HepG2 (cell line): Measurements from ENCODE around the gene PPP2R2C. TPM values are rescaled to one million over a fixed set of nuclear protein-coding genes. Genes with fewer than 3 reads are reported as not detected.

Experiments used
- GABPB1 ChIP-seq: IDR thresholded peaks from 2 replicates; pipeline ENCODE4 v1.6.1; 2016; ENCODE audit warnings: mild to moderate bottlenecking, missing genetic modification reagents, moderate library complexity, missing compliant biosample characterization
- HOXD1 ChIP-seq: sonication (generic); formaldehyde crosslinking; IDR thresholded peaks from 2 replicates; pipeline ENCODE4 v1.5.0; 2020; ENCODE audit warnings: missing genetic modification reagents
- MYNN ChIP-seq: sonication (generic); formaldehyde crosslinking; IDR thresholded peaks from 2 replicates; pipeline ENCODE4 v1.4.0; 2020; ENCODE audit warnings: mild to moderate bottlenecking, low read depth, missing genetic modification reagents
- REPIN1 ChIP-seq: sonication (generic); formaldehyde crosslinking; IDR thresholded peaks from 2 replicates; pipeline ENCODE4 v1.8.0; 2022; ENCODE audit warnings: missing genetic modification reagents, low read depth, mild to moderate bottlenecking, borderline replicate concordance
- SALL1 ChIP-seq: sonication (generic); formaldehyde crosslinking; IDR thresholded peaks from 2 replicates; pipeline ENCODE4 v1.8.0; 2022; ENCODE audit warnings: mild to moderate bottlenecking, missing genetic modification reagents
- SOX13 ChIP-seq, 3 experiments: fragments of 450-650 bp in 1 of 3; sonication (generic) in 1 of 3; formaldehyde crosslinking in 1 of 3; IDR thresholded peaks in 2 of 3; conservative IDR thresholded peaks in 1 of 3; 2 replicates each; pipeline versions ENCODE4 v1.5.0 to v1.6.1; 2016 to 2020; ENCODE audit warnings: antibody characterized with exemption in 1 of 3, mild to moderate bottlenecking in 1 of 3, missing compliant biosample characterization in 1 of 3, missing genetic modification reagents in 1 of 3, moderate library complexity in 1 of 3
- STAG1 ChIP-seq: sonication (generic); formaldehyde crosslinking; IDR thresholded peaks from 2 replicates; pipeline ENCODE4 v1.4.0; 2020; ENCODE audit warnings: missing genetic modification reagents
- TSC22D2 ChIP-seq: sonication (generic); formaldehyde crosslinking; IDR thresholded peaks from 2 replicates; pipeline ENCODE4 v1.5.1; 2020; ENCODE audit warnings: missing genetic modification reagents, mild to moderate bottlenecking, borderline replicate concordance
- ZNF282 ChIP-seq: fragments of 450-650 bp; IDR thresholded peaks from 2 replicates; pipeline ENCODE4 v1.6.1; 2018; ENCODE audit not compliant: partially characterized antibody
- ZNF496 ChIP-seq: sonication (generic); formaldehyde crosslinking; IDR thresholded peaks from 2 replicates; pipeline ENCODE4 v1.8.1; 2023; ENCODE audit warnings: mild to moderate bottlenecking, moderate library complexity, missing genetic modification reagents; ENCODE audit not compliant: insufficient replicate concordance
- polyA plus RNA-seq, 8 experiments: library from polyadenylated mRNA; depleted of rRNA in 3 of 8; stranded (reverse) in 7 of 8; unstranded in 1 of 8; fragments of >200 nt; fragmentation: Illumina TruSeq in 4 of 8; extraction: Trizol in 4 of 8; gene quantifications; 2 replicates each; pipeline versions ENCODE4 v1.2.1 to v1.2.3, GENCODE V29; 2011 to 2016; ENCODE audit warnings: low read depth in 4 of 8, missing spikeins in 1 of 8, mixed read lengths in 1 of 8; ENCODE audit not compliant: insufficient read depth in 1 of 8
- total RNA-seq, 5 experiments: library from RNA; depleted of rRNA; stranded (reverse); fragments of >200 nt; fragmentation: Illumina TruSeq; extraction: Trizol; gene quantifications; 2 replicates each; pipeline ENCODE4 v1.2.3, GENCODE V29; 2016; ENCODE audit warnings: low read depth in 1 of 5
- TF ChIP-seq, protein P1 (sequence below): fragments of 450-650 bp; IDR thresholded peaks from 2 replicates; pipeline ENCODE4 v1.6.1; 2017
- TF ChIP-seq, protein P2 (sequence below): sonication (generic); formaldehyde crosslinking; IDR thresholded peaks from 2 replicates; pipeline ENCODE4 v1.5.0; 2020; ENCODE audit warnings: mild to moderate bottlenecking, missing genetic modification reagents, borderline replicate concordance
- TF ChIP-seq, protein P3 (sequence below): sonication (generic); formaldehyde crosslinking; IDR thresholded peaks from 2 replicates; pipeline ENCODE4 v1.9.0; 2021; ENCODE audit warnings: mild to moderate bottlenecking, missing genetic modification reagents

Gene PPP2R2C
- total and polyA plus RNA-seq, 2 of the 13 experiments (the other 11 are each of a cell fraction or from before 2014, with no cell fraction given), result 0.60 to 8.6 TPM

DNA sequence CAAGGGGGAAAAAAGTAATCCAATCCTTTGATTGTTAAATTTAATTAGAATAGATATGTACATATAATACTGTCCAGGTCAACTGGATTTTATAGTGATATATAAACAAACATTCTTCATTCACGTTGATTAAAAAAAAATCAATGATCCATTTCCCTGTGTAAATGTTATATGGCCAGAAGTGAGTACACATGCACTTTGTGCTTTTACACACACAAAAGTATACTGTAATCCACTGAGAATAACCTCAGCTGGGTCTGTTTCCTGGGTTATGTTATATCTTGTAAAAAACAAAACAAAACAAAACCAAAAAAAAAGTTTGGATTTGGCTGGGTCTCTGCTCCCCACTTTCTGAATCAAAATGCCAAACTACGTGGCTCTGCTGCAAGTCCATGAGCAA lies 151.1 kb downstream of the PPP2R2C start (continued):
- TF ChIP-seq SOX13 (IDR thresholded peaks at IDR 0.05) (no peak), SOX13 (CRISPR knock-in tag; conservative IDR thresholded peaks at IDR 0.05 in 1 of 2, IDR thresholded peaks at IDR 0.05 in 1 of 2) (peak in 1 of 2 experiments; percentile 30; a peak in 1 of 4 replicates), ZNF282 (no peak), ZNF496 (CRISPR knock-in tag) (no peak), GABPB1 (CRISPR knock-in tag) (no peak), REPIN1 (CRISPR knock-in tag) (no peak), HOXD1 (CRISPR knock-in tag) (no peak), TSC22D2 (CRISPR knock-in tag) (no peak), SALL1 (CRISPR knock-in tag) (no peak), STAG1 (no peak), MYNN (CRISPR knock-in tag) (no peak)
- TF ChIP-seq, protein P1, sequence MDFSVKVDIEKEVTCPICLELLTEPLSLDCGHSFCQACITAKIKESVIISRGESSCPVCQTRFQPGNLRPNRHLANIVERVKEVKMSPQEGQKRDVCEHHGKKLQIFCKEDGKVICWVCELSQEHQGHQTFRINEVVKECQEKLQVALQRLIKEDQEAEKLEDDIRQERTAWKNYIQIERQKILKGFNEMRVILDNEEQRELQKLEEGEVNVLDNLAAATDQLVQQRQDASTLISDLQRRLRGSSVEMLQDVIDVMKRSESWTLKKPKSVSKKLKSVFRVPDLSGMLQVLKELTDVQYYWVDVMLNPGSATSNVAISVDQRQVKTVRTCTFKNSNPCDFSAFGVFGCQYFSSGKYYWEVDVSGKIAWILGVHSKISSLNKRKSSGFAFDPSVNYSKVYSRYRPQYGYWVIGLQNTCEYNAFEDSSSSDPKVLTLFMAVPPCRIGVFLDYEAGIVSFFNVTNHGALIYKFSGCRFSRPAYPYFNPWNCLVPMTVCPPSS, result no peak
- TF ChIP-seq, protein P2, sequence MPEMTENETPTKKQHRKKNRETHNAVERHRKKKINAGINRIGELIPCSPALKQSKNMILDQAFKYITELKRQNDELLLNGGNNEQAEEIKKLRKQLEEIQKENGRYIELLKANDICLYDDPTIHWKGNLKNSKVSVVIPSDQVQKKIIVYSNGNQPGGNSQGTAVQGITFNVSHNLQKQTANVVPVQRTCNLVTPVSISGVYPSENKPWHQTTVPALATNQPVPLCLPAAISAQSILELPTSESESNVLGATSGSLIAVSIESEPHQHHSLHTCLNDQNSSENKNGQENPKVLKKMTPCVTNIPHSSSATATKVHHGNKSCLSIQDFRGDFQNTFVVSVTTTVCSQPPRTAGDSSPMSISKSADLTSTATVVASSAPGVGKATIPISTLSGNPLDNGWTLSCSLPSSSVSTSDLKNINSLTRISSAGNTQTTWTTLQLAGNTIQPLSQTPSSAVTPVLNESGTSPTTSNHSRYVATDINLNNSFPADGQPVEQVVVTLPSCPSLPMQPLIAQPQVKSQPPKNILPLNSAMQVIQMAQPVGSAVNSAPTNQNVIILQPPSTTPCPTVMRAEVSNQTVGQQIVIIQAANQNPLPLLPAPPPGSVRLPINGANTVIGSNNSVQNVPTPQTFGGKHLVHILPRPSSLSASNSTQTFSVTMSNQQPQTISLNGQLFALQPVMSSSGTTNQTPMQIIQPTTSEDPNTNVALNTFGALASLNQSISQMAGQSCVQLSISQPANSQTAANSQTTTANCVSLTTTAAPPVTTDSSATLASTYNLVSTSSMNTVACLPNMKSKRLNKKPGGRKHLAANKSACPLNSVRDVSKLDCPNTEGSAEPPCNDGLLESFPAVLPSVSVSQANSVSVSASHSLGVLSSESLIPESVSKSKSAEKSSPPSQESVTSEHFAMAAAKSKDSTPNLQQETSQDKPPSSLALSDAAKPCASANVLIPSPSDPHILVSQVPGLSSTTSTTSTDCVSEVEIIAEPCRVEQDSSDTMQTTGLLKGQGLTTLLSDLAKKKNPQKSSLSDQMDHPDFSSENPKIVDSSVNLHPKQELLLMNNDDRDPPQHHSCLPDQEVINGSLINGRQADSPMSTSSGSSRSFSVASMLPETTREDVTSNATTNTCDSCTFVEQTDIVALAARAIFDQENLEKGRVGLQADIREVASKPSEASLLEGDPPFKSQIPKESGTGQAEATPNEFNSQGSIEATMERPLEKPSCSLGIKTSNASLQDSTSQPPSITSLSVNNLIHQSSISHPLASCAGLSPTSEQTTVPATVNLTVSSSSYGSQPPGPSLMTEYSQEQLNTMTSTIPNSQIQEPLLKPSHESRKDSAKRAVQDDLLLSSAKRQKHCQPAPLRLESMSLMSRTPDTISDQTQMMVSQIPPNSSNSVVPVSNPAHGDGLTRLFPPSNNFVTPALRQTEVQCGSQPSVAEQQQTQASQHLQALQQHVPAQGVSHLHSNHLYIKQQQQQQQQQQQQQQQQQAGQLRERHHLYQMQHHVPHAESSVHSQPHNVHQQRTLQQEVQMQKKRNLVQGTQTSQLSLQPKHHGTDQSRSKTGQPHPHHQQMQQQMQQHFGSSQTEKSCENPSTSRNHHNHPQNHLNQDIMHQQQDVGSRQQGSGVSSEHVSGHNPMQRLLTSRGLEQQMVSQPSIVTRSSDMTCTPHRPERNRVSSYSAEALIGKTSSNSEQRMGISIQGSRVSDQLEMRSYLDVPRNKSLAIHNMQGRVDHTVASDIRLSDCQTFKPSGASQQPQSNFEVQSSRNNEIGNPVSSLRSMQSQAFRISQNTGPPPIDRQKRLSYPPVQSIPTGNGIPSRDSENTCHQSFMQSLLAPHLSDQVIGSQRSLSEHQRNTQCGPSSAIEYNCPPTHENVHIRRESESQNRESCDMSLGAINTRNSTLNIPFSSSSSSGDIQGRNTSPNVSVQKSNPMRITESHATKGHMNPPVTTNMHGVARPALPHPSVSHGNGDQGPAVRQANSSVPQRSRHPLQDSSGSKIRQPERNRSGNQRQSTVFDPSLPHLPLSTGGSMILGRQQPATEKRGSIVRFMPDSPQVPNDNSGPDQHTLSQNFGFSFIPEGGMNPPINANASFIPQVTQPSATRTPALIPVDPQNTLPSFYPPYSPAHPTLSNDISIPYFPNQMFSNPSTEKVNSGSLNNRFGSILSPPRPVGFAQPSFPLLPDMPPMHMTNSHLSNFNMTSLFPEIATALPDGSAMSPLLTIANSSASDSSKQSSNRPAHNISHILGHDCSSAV (CRISPR knock-in tag), result no peak
- TF ChIP-seq, protein P3, sequence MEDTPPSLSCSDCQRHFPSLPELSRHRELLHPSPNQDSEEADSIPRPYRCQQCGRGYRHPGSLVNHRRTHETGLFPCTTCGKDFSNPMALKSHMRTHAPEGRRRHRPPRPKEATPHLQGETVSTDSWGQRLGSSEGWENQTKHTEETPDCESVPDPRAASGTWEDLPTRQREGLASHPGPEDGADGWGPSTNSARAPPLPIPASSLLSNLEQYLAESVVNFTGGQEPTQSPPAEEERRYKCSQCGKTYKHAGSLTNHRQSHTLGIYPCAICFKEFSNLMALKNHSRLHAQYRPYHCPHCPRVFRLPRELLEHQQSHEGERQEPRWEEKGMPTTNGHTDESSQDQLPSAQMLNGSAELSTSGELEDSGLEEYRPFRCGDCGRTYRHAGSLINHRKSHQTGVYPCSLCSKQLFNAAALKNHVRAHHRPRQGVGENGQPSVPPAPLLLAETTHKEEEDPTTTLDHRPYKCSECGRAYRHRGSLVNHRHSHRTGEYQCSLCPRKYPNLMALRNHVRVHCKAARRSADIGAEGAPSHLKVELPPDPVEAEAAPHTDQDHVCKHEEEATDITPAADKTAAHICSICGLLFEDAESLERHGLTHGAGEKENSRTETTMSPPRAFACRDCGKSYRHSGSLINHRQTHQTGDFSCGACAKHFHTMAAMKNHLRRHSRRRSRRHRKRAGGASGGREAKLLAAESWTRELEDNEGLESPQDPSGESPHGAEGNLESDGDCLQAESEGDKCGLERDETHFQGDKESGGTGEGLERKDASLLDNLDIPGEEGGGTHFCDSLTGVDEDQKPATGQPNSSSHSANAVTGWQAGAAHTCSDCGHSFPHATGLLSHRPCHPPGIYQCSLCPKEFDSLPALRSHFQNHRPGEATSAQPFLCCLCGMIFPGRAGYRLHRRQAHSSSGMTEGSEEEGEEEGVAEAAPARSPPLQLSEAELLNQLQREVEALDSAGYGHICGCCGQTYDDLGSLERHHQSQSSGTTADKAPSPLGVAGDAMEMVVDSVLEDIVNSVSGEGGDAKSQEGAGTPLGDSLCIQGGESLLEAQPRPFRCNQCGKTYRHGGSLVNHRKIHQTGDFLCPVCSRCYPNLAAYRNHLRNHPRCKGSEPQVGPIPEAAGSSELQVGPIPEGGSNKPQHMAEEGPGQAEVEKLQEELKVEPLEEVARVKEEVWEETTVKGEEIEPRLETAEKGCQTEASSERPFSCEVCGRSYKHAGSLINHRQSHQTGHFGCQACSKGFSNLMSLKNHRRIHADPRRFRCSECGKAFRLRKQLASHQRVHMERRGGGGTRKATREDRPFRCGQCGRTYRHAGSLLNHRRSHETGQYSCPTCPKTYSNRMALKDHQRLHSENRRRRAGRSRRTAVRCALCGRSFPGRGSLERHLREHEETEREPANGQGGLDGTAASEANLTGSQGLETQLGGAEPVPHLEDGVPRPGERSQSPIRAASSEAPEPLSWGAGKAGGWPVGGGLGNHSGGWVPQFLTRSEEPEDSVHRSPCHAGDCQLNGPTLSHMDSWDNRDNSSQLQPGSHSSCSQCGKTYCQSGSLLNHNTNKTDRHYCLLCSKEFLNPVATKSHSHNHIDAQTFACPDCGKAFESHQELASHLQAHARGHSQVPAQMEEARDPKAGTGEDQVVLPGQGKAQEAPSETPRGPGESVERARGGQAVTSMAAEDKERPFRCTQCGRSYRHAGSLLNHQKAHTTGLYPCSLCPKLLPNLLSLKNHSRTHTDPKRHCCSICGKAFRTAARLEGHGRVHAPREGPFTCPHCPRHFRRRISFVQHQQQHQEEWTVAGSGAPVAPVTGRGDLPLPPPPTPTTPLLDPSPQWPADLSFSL, result no peak
